ENCODE measurements around the gene NFIC.
"Not testable (repeated sequence)": the region's sequence is repeated elsewhere in the genome, so short reads cannot be mapped to it uniquely, and the experiment has no call there.

The NFIC gene

GRCh38 chr19:3451451-3451866, 85.1 kb downstream of the NFIC start:
- no peak for ATAC-seq
- TF ChIP-seq ZFP30 (CRISPR knock-in tag; IDR thresholded peaks at IDR 0.05) (no peak), GLIS3 (CRISPR knock-in tag; IDR thresholded peaks at IDR 0.05) (no peak), ZNF8 (CRISPR knock-in tag; IDR thresholded peaks at IDR 0.05) (no peak), CSDC2 (CRISPR knock-in tag; IDR thresholded peaks at IDR 0.05) (no peak), RARB (CRISPR knock-in tag; IDR thresholded peaks at IDR 0.05) (no peak), ARNTL (CRISPR knock-in tag; IDR thresholded peaks at IDR 0.05; ENCODE audit: borderline replicate concordance, low read depth) (no peak), ZNF70 (CRISPR knock-in tag; IDR thresholded peaks at IDR 0.05) (no peak), ZNF565 (CRISPR knock-in tag; conservative IDR thresholded peaks at IDR 0.05; ENCODE audit: low read depth) (no peak), BACH2 (CRISPR knock-in tag; IDR thresholded peaks at IDR 0.05; ENCODE audit: borderline replicate concordance) (no peak)

- ATAC-seq = no peak
- TF ChIP-seq PATZ1 (CRISPR knock-in tag; IDR thresholded peaks at IDR 0.05; ENCODE audit: borderline replicate concordance) (no peak), ZC3H10 (CRISPR knock-in tag; IDR thresholded peaks at IDR 0.05) (no peak), CSRNP3 (CRISPR knock-in tag; IDR thresholded peaks at IDR 0.05) (no peak), BACH2 (CRISPR knock-in tag; IDR thresholded peaks at IDR 0.05; ENCODE audit: borderline replicate concordance) (no peak), ZNF8 (CRISPR knock-in tag; IDR thresholded peaks at IDR 0.05) (no peak), ZNF70 (CRISPR knock-in tag; IDR thresholded peaks at IDR 0.05) (no peak), POU6F1 (CRISPR knock-in tag; IDR thresholded peaks at IDR 0.05; ENCODE audit: borderline replicate concordance, low read depth) (no peak), TCF4 (CRISPR knock-in tag; IDR thresholded peaks at IDR 0.05; ENCODE audit: borderline replicate concordance) (no peak), RARB (CRISPR knock-in tag; IDR thresholded peaks at IDR 0.05) (no peak), CREB5 (CRISPR knock-in tag; IDR thresholded peaks at IDR 0.05; ENCODE audit: low read depth) (no peak), ZNF565 (CRISPR knock-in tag; conservative IDR thresholded peaks at IDR 0.05; ENCODE audit: low read depth) (no peak), TSHZ2 (CRISPR knock-in tag; IDR thresholded peaks at IDR 0.05) (no peak), ISL1 (CRISPR knock-in tag; IDR thresholded peaks at IDR 0.05) (no peak), ESRRG (CRISPR knock-in tag; IDR thresholded peaks at IDR 0.05) (no peak), ARNTL (CRISPR knock-in tag; IDR thresholded peaks at IDR 0.05; ENCODE audit: borderline replicate concordance, low read depth) (no peak), OSR1 (CRISPR knock-in tag; IDR thresholded peaks at IDR 0.05) (no peak), SNAI2 (CRISPR knock-in tag; IDR thresholded peaks at IDR 0.05) (no peak), TOX (CRISPR knock-in tag; IDR thresholded peaks at IDR 0.05; ENCODE audit: borderline replicate concordance) (no peak)
These were observed 86.0 kb downstream of the NFIC start for GRCh38 chr19:3452171-3452941.

- ATAC-seq = not testable (repeated sequence)
These were observed 86.5 kb downstream of the NFIC start for GRCh38 chr19:3452942-3453214.
